Liver (tissue), 3 donors: ENCODE data around the gene NEK5.

Source experiments
- FOXA1 ChIP-seq: IDR thresholded peaks from 2 replicates; pipeline ENCODE4 v1.6.1; 2016; ENCODE audit warnings: antibody characterized with exemption
- HNF4G ChIP-seq: IDR thresholded peaks from 2 replicates; pipeline ENCODE4 v1.6.1; 2016; ENCODE audit warnings: antibody characterized with exemption
- SP1 ChIP-seq: IDR thresholded peaks from 2 replicates; pipeline ENCODE4 v1.6.1; 2018; ENCODE audit warnings: antibody characterized with exemption, mild to moderate bottlenecking
- TF ChIP-seq, protein P1 (sequence below): fragments of 150-350 bp; IDR thresholded peaks from 2 replicates; pipeline ENCODE4 v1.5.1; 2017; ENCODE audit warnings: improper control_type of control experiment, low read depth, low read length; ENCODE audit not compliant: missing input control
- TF ChIP-seq, protein P2 (sequence below): IDR thresholded peaks from 2 replicates; pipeline ENCODE4 v1.6.1; 2016; ENCODE audit warnings: antibody characterized with exemption
- donor health status: healthy.
- donor health status: healthy.

DNA sequence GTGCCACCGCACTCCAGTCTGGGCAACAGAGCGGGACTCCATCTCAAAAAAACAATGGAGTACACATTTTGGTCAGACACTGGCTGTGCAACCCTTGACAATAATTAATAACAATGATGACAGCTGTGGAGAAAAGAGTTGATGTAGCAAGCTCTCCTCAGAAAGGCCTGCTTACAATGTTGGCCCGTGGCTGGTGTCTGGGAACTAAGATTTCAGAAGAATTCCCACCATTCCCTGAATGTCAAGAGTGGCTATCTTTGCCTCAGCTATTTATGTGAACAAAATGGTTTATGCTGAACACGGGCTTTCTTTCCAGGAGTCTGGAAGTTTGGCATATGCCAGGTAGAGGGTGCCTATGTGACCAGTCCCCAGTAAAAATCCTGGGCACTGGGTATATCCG is 25.5 kb downstream of the NEK5 start:
- TF ChIP-seq, protein P1, sequence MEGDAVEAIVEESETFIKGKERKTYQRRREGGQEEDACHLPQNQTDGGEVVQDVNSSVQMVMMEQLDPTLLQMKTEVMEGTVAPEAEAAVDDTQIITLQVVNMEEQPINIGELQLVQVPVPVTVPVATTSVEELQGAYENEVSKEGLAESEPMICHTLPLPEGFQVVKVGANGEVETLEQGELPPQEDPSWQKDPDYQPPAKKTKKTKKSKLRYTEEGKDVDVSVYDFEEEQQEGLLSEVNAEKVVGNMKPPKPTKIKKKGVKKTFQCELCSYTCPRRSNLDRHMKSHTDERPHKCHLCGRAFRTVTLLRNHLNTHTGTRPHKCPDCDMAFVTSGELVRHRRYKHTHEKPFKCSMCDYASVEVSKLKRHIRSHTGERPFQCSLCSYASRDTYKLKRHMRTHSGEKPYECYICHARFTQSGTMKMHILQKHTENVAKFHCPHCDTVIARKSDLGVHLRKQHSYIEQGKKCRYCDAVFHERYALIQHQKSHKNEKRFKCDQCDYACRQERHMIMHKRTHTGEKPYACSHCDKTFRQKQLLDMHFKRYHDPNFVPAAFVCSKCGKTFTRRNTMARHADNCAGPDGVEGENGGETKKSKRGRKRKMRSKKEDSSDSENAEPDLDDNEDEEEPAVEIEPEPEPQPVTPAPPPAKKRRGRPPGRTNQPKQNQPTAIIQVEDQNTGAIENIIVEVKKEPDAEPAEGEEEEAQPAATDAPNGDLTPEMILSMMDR, result no peak
- TF ChIP-seq HNF4G, result no peak
- no peak for TF ChIP-seq SP1
- TF ChIP-seq FOXA1, result no peak
- TF ChIP-seq, protein P2, sequence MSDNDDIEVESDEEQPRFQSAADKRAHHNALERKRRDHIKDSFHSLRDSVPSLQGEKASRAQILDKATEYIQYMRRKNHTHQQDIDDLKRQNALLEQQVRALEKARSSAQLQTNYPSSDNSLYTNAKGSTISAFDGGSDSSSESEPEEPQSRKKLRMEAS, result no peak
